Measurements from ENCODE around the gene SNX3.

DNA sequence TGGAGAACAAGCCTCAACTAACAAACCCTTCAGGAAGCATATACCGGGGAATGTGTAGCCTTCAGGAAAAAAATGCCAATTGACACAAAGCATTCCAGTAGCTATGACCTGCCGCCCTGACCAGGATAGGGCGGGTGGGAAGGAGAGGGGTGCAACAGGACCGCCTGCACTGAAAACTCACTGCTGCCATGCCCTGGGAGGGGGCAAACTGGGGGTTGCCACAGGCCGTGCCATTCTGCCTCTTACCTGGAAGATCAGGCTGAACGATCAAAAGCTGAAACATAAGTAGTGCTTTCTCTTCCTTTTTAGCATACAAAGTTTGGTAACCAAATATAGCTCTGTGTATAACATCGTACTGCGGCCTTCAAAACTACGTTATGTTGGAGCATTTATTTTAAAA lies 73.3 kb downstream of the SNX3 start:
- TF ChIP-seq, protein P1, sequence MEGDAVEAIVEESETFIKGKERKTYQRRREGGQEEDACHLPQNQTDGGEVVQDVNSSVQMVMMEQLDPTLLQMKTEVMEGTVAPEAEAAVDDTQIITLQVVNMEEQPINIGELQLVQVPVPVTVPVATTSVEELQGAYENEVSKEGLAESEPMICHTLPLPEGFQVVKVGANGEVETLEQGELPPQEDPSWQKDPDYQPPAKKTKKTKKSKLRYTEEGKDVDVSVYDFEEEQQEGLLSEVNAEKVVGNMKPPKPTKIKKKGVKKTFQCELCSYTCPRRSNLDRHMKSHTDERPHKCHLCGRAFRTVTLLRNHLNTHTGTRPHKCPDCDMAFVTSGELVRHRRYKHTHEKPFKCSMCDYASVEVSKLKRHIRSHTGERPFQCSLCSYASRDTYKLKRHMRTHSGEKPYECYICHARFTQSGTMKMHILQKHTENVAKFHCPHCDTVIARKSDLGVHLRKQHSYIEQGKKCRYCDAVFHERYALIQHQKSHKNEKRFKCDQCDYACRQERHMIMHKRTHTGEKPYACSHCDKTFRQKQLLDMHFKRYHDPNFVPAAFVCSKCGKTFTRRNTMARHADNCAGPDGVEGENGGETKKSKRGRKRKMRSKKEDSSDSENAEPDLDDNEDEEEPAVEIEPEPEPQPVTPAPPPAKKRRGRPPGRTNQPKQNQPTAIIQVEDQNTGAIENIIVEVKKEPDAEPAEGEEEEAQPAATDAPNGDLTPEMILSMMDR (conservative IDR thresholded peaks at IDR 0.05) = no peak
- TF ChIP-seq EZH2 (IDR thresholded peaks at IDR 0.05; ENCODE audit: low read depth) = no peak
